ENCODE data around the gene TOMM20.

TOMM20 gene

GRCh38 chr1:235134171-235134570 lies 5.5 kb upstream of the TOMM20 start:
- DNase-seq (ENCODE audit: low read depth in 2 of 2) = no peak

- no peak for DNase-seq (ENCODE audit: low read depth in 2 of 2)
Measured at GRCh38 chr1:235133086-235133485, 4.4 kb upstream of the TOMM20 start.

GRCh38 chr1:235131961-235132360 lies 3.3 kb upstream of the TOMM20 start:
- no peak for DNase-seq (ENCODE audit: low read depth in 2 of 2)

GRCh38 chr1:235130766-235131270 lies 2.2 kb upstream of the TOMM20 start:
- no peak for DNase-seq (ENCODE audit: low read depth in 2 of 2)

GRCh38 chr1:235129774-235130570 lies 1.3 kb upstream of the TOMM20 start:
- DNase-seq (ENCODE audit: low read depth in 2 of 2) = no peak

GRCh38 chr1:235127732-235128455 lies 743 bp downstream of the TOMM20 start:
- no peak for DNase-seq (ENCODE audit: low read depth in 2 of 2)

- DNase-seq (ENCODE audit: low read depth in 2 of 2) = no peak
Measured at GRCh38 chr1:235127203-235127602, 1.4 kb downstream of the TOMM20 start.

GRCh38 chr1:235124665-235125064 lies 4.0 kb downstream of the TOMM20 start:
- DNase-seq (ENCODE audit: low read depth in 2 of 2) = no peak

GRCh38 chr1:235124111-235124510 lies 4.5 kb downstream of the TOMM20 start:
- no peak for DNase-seq (ENCODE audit: low read depth in 2 of 2)

GRCh38 chr1:235122348-235122747 lies 6.3 kb downstream of the TOMM20 start:
- DNase-seq (ENCODE audit: low read depth in 2 of 2) = no peak

GRCh38 chr1:235113183-235113917 lies 15.3 kb downstream of the TOMM20 start:
- no peak for DNase-seq (ENCODE audit: low read depth in 2 of 2)

- no peak for DNase-seq (ENCODE audit: low read depth in 2 of 2)
Measured at GRCh38 chr1:235112297-235113182, 16.1 kb downstream of the TOMM20 start.

GRCh38 chr1:235111107-235111506 lies 17.5 kb downstream of the TOMM20 start:
- no peak for DNase-seq (ENCODE audit: low read depth in 2 of 2)

- DNase-seq (ENCODE audit: low read depth in 2 of 2) = no peak
Measured at GRCh38 chr1:235108876-235109275, 19.8 kb downstream of the TOMM20 start.

- DNase-seq (ENCODE audit: low read depth in 2 of 2) = no peak
Measured at GRCh38 chr1:235108185-235108593, 20.4 kb downstream of the TOMM20 start.

GRCh38 chr1:235107368-235108184 lies 21.1 kb downstream of the TOMM20 start:
- DNase-seq (ENCODE audit: low read depth in 2 of 2) = no peak

GRCh38 chr1:235106457-235106856 lies 22.2 kb downstream of the TOMM20 start:
- no peak for DNase-seq (ENCODE audit: low read depth in 2 of 2)

GRCh38 chr1:235105051-235106043 lies 23.3 kb downstream of the TOMM20 start:
- no peak for DNase-seq (ENCODE audit: low read depth in 2 of 2)

GRCh38 chr1:235102993-235103411 lies 25.6 kb downstream of the TOMM20 start:
- DNase-seq (ENCODE audit: low read depth in 2 of 2) = no peak

Measured in fibroblast of skin of left biceps (primary cell).